ENCODE results near the gene ADD3. TPM values are rescaled to one million over a fixed set of nuclear protein-coding genes. Genes with fewer than 3 reads are reported as not detected.

ADD3 gene
- total RNA-seq, 4 donors from 2014 or later = 257 to 644 (median 358) TPM

DNA sequence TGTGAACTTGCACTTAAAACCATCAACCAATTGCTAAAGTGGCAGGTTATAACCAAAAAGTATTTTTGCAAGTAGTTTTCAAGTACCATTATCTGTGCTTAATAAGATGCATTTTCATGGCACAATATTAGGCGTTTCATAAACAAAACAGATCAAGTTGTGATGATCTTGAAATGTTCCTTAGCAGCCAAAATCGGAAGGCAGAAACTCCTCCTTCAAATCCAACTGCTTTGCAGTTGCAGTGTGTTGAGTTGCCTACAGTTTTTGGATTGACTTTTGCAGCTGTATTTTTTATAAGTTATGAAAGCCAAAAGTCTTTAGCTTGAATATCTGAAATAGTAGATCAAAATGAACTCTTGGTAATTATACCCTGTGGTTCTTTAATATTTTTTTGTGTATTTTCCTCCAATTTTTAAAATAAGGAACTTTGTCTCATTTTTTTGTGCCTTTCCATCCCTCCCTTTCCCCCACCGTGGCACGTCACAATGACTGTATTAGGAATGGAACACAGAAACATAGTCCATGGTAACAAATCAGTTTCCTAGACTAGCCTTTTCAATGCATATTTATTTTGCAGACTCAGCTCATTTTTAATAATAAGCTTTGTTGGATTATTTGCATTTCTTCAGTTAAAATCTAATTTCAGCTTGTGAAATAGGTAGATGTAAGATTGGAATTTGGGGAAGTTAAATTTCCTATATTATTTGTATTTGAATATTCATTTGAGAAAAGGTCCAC lies 80.8 kb downstream of the ADD3 start:
- Histone ChIP-seq H3K27ac (no peak overlapping the region), H3K27me3 (no peaks in the 10 kb centered on the region), H3K9me3 (no peaks in the 10 kb centered on the region), H3K36me3 (no peaks in the 10 kb centered on the region), H3K4me3 (replicated peaks in 1 of 3) (no peak overlapping the region), H3K4me1 (peaks cover 43 to 47% of the 10 kb centered on the region in 2 donors)
- DNase-seq = no peak
- 72 to 76% methylated on average over 4 of the region's 4 CpGs for WGBS, 2 donors
- intact Hi-C loops (cut with DNase I) = no loop called here
- no peak for TF ChIP-seq POLR2A (IDR thresholded peaks at IDR 0.05)
- TF ChIP-seq, protein P1, sequence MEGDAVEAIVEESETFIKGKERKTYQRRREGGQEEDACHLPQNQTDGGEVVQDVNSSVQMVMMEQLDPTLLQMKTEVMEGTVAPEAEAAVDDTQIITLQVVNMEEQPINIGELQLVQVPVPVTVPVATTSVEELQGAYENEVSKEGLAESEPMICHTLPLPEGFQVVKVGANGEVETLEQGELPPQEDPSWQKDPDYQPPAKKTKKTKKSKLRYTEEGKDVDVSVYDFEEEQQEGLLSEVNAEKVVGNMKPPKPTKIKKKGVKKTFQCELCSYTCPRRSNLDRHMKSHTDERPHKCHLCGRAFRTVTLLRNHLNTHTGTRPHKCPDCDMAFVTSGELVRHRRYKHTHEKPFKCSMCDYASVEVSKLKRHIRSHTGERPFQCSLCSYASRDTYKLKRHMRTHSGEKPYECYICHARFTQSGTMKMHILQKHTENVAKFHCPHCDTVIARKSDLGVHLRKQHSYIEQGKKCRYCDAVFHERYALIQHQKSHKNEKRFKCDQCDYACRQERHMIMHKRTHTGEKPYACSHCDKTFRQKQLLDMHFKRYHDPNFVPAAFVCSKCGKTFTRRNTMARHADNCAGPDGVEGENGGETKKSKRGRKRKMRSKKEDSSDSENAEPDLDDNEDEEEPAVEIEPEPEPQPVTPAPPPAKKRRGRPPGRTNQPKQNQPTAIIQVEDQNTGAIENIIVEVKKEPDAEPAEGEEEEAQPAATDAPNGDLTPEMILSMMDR (IDR thresholded peaks at IDR 0.05) = no peak

DNA sequence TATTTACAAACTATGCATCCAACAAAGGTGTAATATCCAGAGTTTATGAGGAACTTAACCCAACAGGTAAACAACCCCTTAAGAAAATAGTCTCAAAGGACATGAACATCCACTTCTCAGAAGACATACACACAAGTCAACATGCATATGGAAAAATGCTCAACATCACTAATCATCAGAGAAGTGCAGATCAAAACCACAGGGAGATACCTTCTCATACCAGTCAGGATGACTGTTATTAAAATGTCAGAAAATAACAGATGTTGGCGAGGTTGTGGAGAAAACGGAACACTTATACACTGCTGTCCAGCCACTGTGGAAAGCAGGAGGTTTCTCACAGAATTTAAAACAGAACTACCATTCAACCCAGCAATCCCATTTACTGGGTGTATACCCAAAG lies 84.0 kb downstream of the ADD3 start:
- no peaks in the 10 kb centered on the region for H3K36me3 ChIP-seq
- H3K27ac ChIP-seq = no peak overlapping the region
- intact Hi-C loops (cut with DNase I) = no loop called here
- no peak overlapping the region for H3K4me3 ChIP-seq (replicated peaks in 1 of 3)
- no peaks in the 10 kb centered on the region for H3K27me3 ChIP-seq
- TF ChIP-seq, protein P1 (IDR thresholded peaks at IDR 0.05) = no peak
- TF ChIP-seq POLR2A (IDR thresholded peaks at IDR 0.05) = no peak
- no peaks in the 10 kb centered on the region for H3K9me3 ChIP-seq
- peaks cover 29 to 40% of the 10 kb centered on the region in 2 donors for H3K4me1 ChIP-seq
- 98 to 100% methylated on average over 2 of the region's 2 CpGs for WGBS, 2 donors
- DNase-seq = no peak

DNA sequence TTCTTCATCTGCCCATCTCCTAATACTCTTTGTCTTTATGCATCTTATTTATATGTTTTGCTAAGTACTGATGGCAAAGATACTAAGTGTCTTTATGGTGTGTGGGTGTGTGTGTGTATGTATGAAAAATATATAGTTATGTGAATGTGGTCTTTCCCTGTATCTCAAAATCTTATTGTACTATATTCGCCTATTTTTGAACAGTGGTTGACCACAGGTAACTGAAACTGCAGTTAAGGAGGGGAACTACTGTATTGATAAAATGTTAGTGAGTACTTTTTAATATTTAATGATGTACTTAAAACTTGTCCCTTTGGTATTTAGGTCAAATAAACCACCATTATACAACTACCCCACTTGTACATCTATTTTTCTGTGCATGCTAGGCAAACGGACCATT lies 85.9 kb downstream of the ADD3 start:
- no peak overlapping the region for H3K4me3 ChIP-seq (replicated peaks in 1 of 3)
- no peaks in the 10 kb centered on the region for H3K36me3 ChIP-seq
- intact Hi-C loops (cut with DNase I) = no loop called here
- peaks cover 17 to 32% of the 10 kb centered on the region in 2 donors for H3K4me1 ChIP-seq
- H3K9me3 ChIP-seq = no peaks in the 10 kb centered on the region
- no peak overlapping the region for H3K27ac ChIP-seq
- H3K27me3 ChIP-seq = no peaks in the 10 kb centered on the region
- TF ChIP-seq, protein P1 (IDR thresholded peaks at IDR 0.05) = no peak
- no peak for TF ChIP-seq POLR2A (IDR thresholded peaks at IDR 0.05)
- 90 to 92% methylated on average over 2 of the region's 2 CpGs for WGBS, 2 donors
- no peak for DNase-seq

DNA sequence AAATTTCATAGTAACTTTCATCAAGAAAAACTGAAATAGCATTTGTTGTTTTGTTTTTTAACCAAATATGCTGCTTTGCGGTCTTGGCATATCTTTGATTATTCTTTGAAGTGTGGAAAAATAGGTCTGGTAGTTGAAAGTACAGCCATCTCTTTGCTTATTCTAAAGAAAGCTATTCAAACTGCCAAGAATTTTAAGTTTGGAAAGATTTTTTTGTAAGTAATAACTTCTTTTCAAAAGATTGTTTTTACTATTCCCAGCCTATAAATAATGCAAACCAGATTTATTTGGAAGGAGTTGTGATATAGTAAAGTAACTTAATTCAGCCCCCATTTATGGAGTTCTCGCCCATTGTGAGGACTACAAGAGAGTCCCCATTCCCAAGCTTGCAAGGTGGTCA lies 87.0 kb downstream of the ADD3 start:
- Histone ChIP-seq H3K4me1 (peaks cover 9 to 21% of the 10 kb centered on the region in 2 donors), H3K36me3 (no peaks in the 10 kb centered on the region), H3K27ac (no peak overlapping the region), H3K27me3 (no peaks in the 10 kb centered on the region), H3K9me3 (no peaks in the 10 kb centered on the region), H3K4me3 (replicated peaks in 1 of 3) (no peak overlapping the region)
- no peak for TF ChIP-seq POLR2A (IDR thresholded peaks at IDR 0.05)
- TF ChIP-seq, protein P1 (IDR thresholded peaks at IDR 0.05) = no peak
- intact Hi-C loops (cut with DNase I) = no loop called here
- DNase-seq = no peak
- 86 to 91% methylated on average over 2 of the region's 2 CpGs for WGBS, 2 donors

DNA sequence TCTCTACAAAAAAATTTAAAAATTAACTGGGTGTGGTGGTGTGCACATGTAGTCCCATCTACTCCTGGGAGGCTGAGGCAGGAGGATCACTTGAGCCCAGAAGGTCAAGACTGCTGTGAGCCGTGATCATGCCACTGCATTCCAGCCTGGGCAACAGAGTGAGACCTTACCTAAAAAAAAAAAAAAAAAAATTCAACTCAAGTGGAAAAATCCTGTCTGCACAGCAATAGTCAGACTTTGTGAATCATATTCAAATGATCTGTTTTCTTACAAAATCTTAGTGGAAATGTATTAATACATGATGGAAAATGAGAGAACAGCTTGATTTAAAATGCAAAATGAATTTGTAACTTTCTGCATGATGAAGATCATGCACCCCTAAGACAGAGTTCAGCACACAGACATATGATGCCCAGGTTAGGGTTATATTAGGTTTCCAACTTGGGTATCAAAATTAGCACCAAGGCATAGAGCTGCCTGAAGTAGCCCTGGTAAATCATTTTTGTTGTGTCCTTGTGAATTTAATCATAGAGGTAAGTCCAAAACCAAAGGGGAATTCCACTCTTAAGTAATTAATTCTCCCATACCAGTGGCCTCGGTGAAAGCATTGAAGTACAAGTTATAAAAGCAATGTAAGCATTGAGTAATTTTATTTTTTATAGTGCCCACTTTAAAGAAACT lies 93.8 kb downstream of the ADD3 start:
- WGBS, 2 donors = 60 to 72% methylated on average over 2 of the region's 2 CpGs
- no peak overlapping the region for H3K27ac ChIP-seq

More for the DNA sequence above, 93.8 kb downstream of the ADD3 start:
- Histone ChIP-seq H3K4me3 (replicated peaks in 1 of 3) (no peak overlapping the region), H3K36me3 (no peaks in the 10 kb centered on the region), H3K9me3 (no peaks in the 10 kb centered on the region), H3K4me1 (peaks cover 0 to 19% of the 10 kb centered on the region in 2 donors), H3K27me3 (no peaks in the 10 kb centered on the region)
- peak in 1 of 2 donors; percentile 33 for DNase-seq
- intact Hi-C loops (cut with DNase I) = no loop called here
- TF ChIP-seq, protein P1 (IDR thresholded peaks at IDR 0.05) = no peak
- no peak for TF ChIP-seq POLR2A (IDR thresholded peaks at IDR 0.05)
